Lower lobe of right lung (tissue), 2 donors: ENCODE results near the gene PLOD1. TPM values are rescaled to one million over a fixed set of nuclear protein-coding genes. Genes with fewer than 3 reads are reported as not detected.
"Not testable (repeated sequence)": the region's sequence is repeated elsewhere in the genome, so short reads cannot be mapped to it uniquely, and the experiment has no call there.

Source experiments
- ATAC-seq, 2 donors: fragments of 200-7000 bp; cut with Tn5 transposase; one replicate each; pipeline ENCODE4 v1.9.1; 2020 to 2022; ENCODE audit warnings: mild to moderate bottlenecking in 2 of 2, moderate library complexity in 2 of 2
- DNase-seq: peaks from one replicate; pipeline ENCODE4 v3.0.0-alpha.2; 2020
- H3K27ac ChIP-seq: fragments of 200-600 bp; one replicate; pipeline ENCODE4 v1.8.0; 2022
- H3K27me3 ChIP-seq: fragments of 200-600 bp; one replicate; pipeline ENCODE4 v1.8.0; 2022; ENCODE audit warnings: low read depth
- H3K36me3 ChIP-seq: fragments of 200-600 bp; one replicate; pipeline ENCODE4 v1.8.0; 2022; ENCODE audit warnings: mild to moderate bottlenecking
- H3K4me1 ChIP-seq: fragments of 200-600 bp; one replicate; pipeline ENCODE4 v1.8.0; 2022
- H3K4me3 ChIP-seq: fragments of 200-600 bp; one replicate; pipeline ENCODE4 v1.8.0; 2022; ENCODE audit warnings: mild to moderate bottlenecking
- H3K9me3 ChIP-seq: fragments of 200-600 bp; one replicate; pipeline ENCODE4 v1.8.0; 2022
- intact Hi-C: fragments of 100-400 bp; cut with DNase I; formaldehyde crosslinking; loops from one replicate; pipeline ENCODE4 v1.11.0; 2022
- total RNA-seq: library from RNA; stranded (reverse); fragmentation: NEBNext Ultra II Directional; extraction: Animal tissue kit (Norgen Biotek cat#: 25700); gene quantifications from one replicate; pipeline ENCODE4 v1.2.1, GENCODE V29; 2021
- TF ChIP-seq, protein P1 (sequence below): fragments of 200-600 bp; IDR thresholded peaks from one replicate; pipeline ENCODE4 v1.8.0; 2022; ENCODE audit warnings: antibody characterized with exemption, mild to moderate bottlenecking
- donor health status: DM: no; HTN: yes; CAD: no; lungs with severe emphysema.

Gene PLOD1
- total RNA-seq, 1 donor from 2014 or later, result 84.5 TPM

DNA sequence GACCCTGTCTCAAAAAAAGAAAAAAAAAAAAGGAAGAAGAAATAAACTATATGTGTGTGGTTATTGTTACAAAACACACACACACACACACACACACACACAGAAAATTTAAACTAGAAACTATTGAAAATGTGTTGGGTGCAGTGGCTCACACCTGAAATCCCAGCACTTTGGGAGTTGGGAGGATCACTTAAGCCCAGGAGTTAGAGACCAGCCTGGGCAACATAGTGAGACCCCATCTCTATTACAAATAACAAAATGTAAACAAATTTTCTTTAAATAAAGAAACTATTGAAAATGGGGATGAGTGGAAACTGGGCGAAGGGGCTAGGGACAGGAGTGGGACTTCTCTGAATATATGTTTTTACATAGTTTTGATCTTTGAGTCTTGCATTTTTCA, 31.3 kb upstream of the PLOD1 start:
- no peak for DNase-seq
- Histone ChIP-seq H3K27me3 (peaks cover 25% of the 10 kb centered on the region), H3K4me1 (no peaks in the 10 kb centered on the region), H3K36me3 (no peaks in the 10 kb centered on the region), H3K4me3 (no peak overlapping the region), H3K9me3 (no peaks in the 10 kb centered on the region), H3K27ac (no peak overlapping the region)
- intact Hi-C loops, result no loop called here
- ATAC-seq, result no peak
- TF ChIP-seq, protein P1, sequence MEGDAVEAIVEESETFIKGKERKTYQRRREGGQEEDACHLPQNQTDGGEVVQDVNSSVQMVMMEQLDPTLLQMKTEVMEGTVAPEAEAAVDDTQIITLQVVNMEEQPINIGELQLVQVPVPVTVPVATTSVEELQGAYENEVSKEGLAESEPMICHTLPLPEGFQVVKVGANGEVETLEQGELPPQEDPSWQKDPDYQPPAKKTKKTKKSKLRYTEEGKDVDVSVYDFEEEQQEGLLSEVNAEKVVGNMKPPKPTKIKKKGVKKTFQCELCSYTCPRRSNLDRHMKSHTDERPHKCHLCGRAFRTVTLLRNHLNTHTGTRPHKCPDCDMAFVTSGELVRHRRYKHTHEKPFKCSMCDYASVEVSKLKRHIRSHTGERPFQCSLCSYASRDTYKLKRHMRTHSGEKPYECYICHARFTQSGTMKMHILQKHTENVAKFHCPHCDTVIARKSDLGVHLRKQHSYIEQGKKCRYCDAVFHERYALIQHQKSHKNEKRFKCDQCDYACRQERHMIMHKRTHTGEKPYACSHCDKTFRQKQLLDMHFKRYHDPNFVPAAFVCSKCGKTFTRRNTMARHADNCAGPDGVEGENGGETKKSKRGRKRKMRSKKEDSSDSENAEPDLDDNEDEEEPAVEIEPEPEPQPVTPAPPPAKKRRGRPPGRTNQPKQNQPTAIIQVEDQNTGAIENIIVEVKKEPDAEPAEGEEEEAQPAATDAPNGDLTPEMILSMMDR, result no peak

DNA sequence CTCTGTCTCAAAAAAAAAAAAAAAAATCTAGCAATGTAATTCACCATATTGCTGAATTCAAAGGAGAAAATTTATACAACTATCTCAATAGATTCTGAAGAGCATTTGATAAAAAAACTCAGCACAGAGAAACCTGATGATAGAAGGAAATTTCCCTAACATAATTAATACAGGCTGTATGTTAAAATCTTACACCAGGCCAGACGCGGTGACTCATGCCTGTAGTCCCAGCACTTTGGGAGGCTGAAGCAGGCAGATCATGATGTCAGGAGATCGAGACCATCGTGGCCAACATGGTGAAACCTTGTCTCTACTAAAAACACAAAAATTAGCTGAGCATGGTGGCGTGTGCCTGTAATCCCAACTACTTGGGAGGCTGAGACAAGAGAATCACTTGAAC, 30.4 kb upstream of the PLOD1 start:
- H3K9me3 ChIP-seq, H3K4me3 ChIP-seq, intact Hi-C loops, ATAC-seq, DNase-seq, H3K27ac ChIP-seq, H3K4me1 ChIP-seq, H3K36me3 ChIP-seq: not testable (repeated sequence)
- peaks cover 16% of the 10 kb centered on the region for H3K27me3 ChIP-seq

DNA sequence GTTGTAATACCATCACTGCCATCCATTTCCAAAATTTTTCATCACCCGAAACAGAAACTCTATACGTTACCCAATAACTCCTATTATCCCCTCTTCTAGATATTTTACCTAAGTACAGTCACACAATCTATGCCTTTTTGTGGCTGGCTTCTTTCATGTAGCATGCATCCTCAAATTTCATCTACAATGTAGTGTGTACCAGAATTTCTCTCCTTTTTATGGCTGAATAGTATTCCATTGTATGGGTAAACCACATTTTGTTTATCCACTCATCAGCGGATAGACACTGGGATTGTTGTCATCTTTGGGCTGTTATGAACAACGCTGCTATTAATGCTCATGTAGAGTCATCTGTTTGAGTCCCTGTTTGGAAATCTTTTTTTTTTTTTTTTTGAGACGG, 29.5 kb upstream of the PLOD1 start:
- Histone ChIP-seq H3K36me3 (no peaks in the 10 kb centered on the region), H3K27me3 (peaks cover 8% of the 10 kb centered on the region), H3K9me3 (no peaks in the 10 kb centered on the region), H3K27ac (no peak overlapping the region), H3K4me3 (no peak overlapping the region), H3K4me1 (no peaks in the 10 kb centered on the region)
- intact Hi-C loops, result no loop called here
- DNase-seq, result no peak
- TF ChIP-seq, protein P1, result no peak
- no peak for ATAC-seq

DNA sequence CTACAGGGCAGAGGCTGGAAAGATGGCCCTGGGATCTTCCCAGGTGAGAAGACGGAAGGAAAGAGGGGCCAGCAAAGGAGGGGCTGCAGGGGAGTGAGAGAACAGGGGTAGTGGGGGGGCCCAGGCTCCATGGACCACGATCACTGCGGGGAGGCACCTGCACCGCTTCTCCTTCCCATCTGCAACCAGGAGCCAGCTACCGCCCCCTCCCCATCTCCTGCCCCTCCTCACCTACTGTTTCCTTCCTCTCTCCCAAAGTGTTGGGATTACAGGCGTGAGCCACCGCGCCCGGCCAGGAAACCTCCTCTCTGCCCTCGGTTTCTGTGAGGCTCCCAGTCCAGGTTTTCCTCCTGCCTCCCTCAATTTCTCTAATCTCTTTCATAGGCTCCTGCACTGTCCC, 27.6 kb upstream of the PLOD1 start:
- H3K27me3 ChIP-seq, result no peaks in the 10 kb centered on the region
- DNase-seq (no peak), ATAC-seq (no peak)
- TF ChIP-seq, protein P1, result no peak
- no peaks in the 10 kb centered on the region for H3K36me3 ChIP-seq
- H3K4me3 ChIP-seq, result no peak overlapping the region
- H3K9me3 ChIP-seq, result no peaks in the 10 kb centered on the region
- intact Hi-C loops, result no loop called here
- H3K27ac ChIP-seq, result no peak overlapping the region
- no peaks in the 10 kb centered on the region for H3K4me1 ChIP-seq

DNA sequence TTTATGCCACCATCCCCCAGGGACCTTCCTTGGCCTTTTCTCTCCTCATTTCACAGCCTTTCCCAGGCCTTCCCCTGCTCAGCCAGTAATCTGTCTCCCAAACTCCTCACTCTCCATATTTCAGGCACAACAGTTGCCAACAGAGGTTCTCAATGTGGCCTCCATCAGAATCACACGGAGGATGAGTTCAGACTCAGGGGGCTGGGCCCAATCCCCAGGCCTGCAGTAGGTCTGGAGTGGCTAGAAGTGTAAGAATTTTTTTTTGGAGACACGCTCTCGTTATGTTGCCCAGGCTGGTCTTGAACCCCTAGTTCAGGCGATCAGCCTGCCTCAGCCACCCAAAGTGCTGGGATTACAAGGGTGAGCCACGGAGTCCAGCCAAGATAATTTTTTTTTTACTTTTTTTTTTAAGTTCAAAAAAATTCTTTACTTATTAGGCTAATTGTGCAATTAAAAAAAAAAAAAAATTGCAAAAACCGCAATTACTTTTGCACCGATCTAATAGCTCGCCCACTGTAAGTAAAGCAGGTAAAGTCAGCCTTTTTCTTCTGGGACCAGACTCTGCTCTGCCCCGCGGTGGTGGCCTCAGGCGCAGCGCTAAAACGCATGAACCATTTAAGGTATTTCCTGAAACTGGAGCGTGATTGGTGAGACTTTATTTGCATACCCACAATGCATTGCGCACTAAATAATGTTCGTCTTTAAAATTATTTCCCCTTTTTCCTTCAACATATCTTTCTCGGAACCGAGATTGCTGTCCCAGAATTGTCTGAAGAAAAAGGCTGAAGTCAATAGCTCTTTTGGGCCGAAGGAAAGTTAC, 27.0 kb upstream of the PLOD1 start:
- H3K27ac ChIP-seq, result peak overlapping the region; percentile 98
- no peaks in the 10 kb centered on the region for H3K9me3 ChIP-seq
- DNase-seq, result peak; percentile 92
- H3K36me3 ChIP-seq, result no peaks in the 10 kb centered on the region
- TF ChIP-seq, protein P1, result peak; percentile 83
- H3K27me3 ChIP-seq, result no peaks in the 10 kb centered on the region
- ATAC-seq, result peak; percentile 83 to 93
- intact Hi-C loops, result no loop called here
- H3K4me3 ChIP-seq, result peak overlapping the region; percentile 62
- no peaks in the 10 kb centered on the region for H3K4me1 ChIP-seq

DNA sequence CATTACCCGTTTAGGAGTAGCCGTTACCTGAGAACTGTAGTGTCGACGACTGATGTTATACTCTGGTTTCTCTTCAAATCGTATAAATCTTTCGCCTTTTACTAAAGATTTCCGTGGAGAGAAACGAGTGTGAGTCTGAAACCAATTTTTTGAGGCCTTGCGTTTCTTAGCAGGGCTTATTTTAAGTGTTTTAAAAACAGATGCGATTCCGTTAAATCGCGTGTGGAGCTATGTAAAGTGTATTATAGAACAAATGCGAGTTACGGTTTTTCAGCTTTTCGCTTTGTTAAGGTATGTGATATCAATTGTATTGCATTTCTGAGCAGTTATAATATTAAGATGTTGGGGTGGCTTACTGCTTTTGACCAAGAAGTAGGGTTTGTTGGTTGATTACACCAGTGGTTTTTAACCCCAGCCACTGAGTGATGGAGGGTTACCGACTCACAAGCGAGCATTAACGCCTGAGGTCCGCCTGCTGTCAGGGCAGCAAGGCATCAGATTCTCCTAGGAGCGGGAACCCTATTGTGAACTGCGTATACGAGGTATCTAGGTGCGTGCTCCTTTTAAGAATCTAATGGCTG, 26.3 kb upstream of the PLOD1 start:
- no peaks in the 10 kb centered on the region for H3K4me1 ChIP-seq
- no peaks in the 10 kb centered on the region for H3K36me3 ChIP-seq
- peak; percentile 85 to 86 for ATAC-seq
- peak overlapping the region; percentile 98 for H3K27ac ChIP-seq
- TF ChIP-seq, protein P1, result no peak
- no peak for DNase-seq
- H3K27me3 ChIP-seq, result no peaks in the 10 kb centered on the region
- intact Hi-C loops, result no loop called here
- no peaks in the 10 kb centered on the region for H3K9me3 ChIP-seq
- H3K4me3 ChIP-seq, result peak overlapping the region; percentile 62

DNA sequence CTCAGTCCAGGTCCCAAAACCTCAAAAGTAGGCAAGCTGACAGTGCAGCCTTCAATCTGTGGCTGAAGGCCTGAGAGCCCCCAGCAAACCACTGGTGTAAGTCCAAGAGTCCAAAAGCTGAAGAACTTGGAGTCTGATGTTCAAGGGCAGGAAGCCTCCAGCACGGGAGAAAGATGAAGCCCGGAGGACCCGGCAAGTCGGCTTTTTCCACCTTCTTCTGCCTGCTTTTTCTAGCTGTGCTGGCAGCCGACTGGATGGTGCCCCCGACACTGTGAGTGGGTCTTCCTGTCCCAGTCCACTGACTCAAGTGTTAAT, 23.6 kb upstream of the PLOD1 start:
- DNase-seq, intact Hi-C loops, H3K27ac ChIP-seq, H3K9me3 ChIP-seq, H3K4me3 ChIP-seq, H3K4me1 ChIP-seq, H3K27me3 ChIP-seq, ATAC-seq, H3K36me3 ChIP-seq: not testable (repeated sequence)
